Measurements from ENCODE around the gene PLOD1.

PLOD1 gene

GRCh38 chr1:11955221-11955620, 20.7 kb downstream of the PLOD1 start:
- no peak for ATAC-seq

GRCh38 chr1:11957398-11957797, 22.9 kb downstream of the PLOD1 start:
- no peak for ATAC-seq
- no peak for TF ChIP-seq PATZ1 (CRISPR knock-in tag; IDR thresholded peaks at IDR 0.05; ENCODE audit: borderline replicate concordance)
- no peak for TF ChIP-seq ZNF70 (CRISPR knock-in tag; IDR thresholded peaks at IDR 0.05)
- TF ChIP-seq POU6F1 (CRISPR knock-in tag; IDR thresholded peaks at IDR 0.05; ENCODE audit: borderline replicate concordance, low read depth), result no peak
- no peak for TF ChIP-seq RARB (CRISPR knock-in tag; IDR thresholded peaks at IDR 0.05)
- TF ChIP-seq TCF4 (CRISPR knock-in tag; IDR thresholded peaks at IDR 0.05; ENCODE audit: borderline replicate concordance), result no peak
- TF ChIP-seq ZFP30 (CRISPR knock-in tag; IDR thresholded peaks at IDR 0.05), result no peak
- TF ChIP-seq ESRRG (CRISPR knock-in tag; IDR thresholded peaks at IDR 0.05), result no peak
- TF ChIP-seq CSDC2 (CRISPR knock-in tag; IDR thresholded peaks at IDR 0.05), result no peak
- no peak for TF ChIP-seq BACH2 (CRISPR knock-in tag; IDR thresholded peaks at IDR 0.05; ENCODE audit: borderline replicate concordance)
- TF ChIP-seq GLIS3 (CRISPR knock-in tag; IDR thresholded peaks at IDR 0.05), result no peak
- no peak for TF ChIP-seq ARNTL (CRISPR knock-in tag; IDR thresholded peaks at IDR 0.05; ENCODE audit: borderline replicate concordance, low read depth)
- TF ChIP-seq ZNF565 (CRISPR knock-in tag; conservative IDR thresholded peaks at IDR 0.05; ENCODE audit: low read depth), result no peak
- TF ChIP-seq ZC3H10 (CRISPR knock-in tag; IDR thresholded peaks at IDR 0.05), result no peak
- no peak for TF ChIP-seq ZNF8 (CRISPR knock-in tag; IDR thresholded peaks at IDR 0.05)
- TF ChIP-seq CSRNP3 (CRISPR knock-in tag; IDR thresholded peaks at IDR 0.05), result no peak
- TF ChIP-seq ISL1 (CRISPR knock-in tag; IDR thresholded peaks at IDR 0.05), result no peak
- no peak for TF ChIP-seq ZFP3 (CRISPR knock-in tag; IDR thresholded peaks at IDR 0.05)
- no peak for TF ChIP-seq SNAI2 (CRISPR knock-in tag; IDR thresholded peaks at IDR 0.05)
- TF ChIP-seq CREB5 (CRISPR knock-in tag; IDR thresholded peaks at IDR 0.05; ENCODE audit: low read depth), result no peak

More at GRCh38 chr1:11955221-11955620, 20.7 kb downstream of the PLOD1 start:
- TF ChIP-seq ZNF565 (CRISPR knock-in tag; conservative IDR thresholded peaks at IDR 0.05; ENCODE audit: low read depth) (no peak), GLIS3 (CRISPR knock-in tag; IDR thresholded peaks at IDR 0.05) (no peak), ZFP30 (CRISPR knock-in tag; IDR thresholded peaks at IDR 0.05) (no peak), BACH2 (CRISPR knock-in tag; IDR thresholded peaks at IDR 0.05; ENCODE audit: borderline replicate concordance) (no peak), ESRRG (CRISPR knock-in tag; IDR thresholded peaks at IDR 0.05) (no peak), CSDC2 (CRISPR knock-in tag; IDR thresholded peaks at IDR 0.05) (no peak)

GRCh38 chr1:11957897-11958296, 23.4 kb downstream of the PLOD1 start:
- ATAC-seq, result no peak
- no peak for TF ChIP-seq GLIS3 (CRISPR knock-in tag; IDR thresholded peaks at IDR 0.05)
- no peak for TF ChIP-seq ISL1 (CRISPR knock-in tag; IDR thresholded peaks at IDR 0.05)

- TF ChIP-seq ZNF565 (CRISPR knock-in tag; conservative IDR thresholded peaks at IDR 0.05; ENCODE audit: low read depth), result no peak
- TF ChIP-seq ZNF70 (CRISPR knock-in tag; IDR thresholded peaks at IDR 0.05), result no peak
- TF ChIP-seq BACH2 (CRISPR knock-in tag; IDR thresholded peaks at IDR 0.05; ENCODE audit: borderline replicate concordance), result no peak
- TF ChIP-seq ISL1 (CRISPR knock-in tag; IDR thresholded peaks at IDR 0.05), result no peak
- no peak for TF ChIP-seq CSRNP3 (CRISPR knock-in tag; IDR thresholded peaks at IDR 0.05)
- no peak for TF ChIP-seq ZFP3 (CRISPR knock-in tag; IDR thresholded peaks at IDR 0.05)
- TF ChIP-seq ESRRG (CRISPR knock-in tag; IDR thresholded peaks at IDR 0.05), result no peak
- ATAC-seq, result no peak
Observed at GRCh38 chr1:11960276-11960675, 25.8 kb downstream of the PLOD1 start.

Data from SK-N-SH treated with all-trans-retinoic acid at 6 μM for 48 hours (cell line).